GM23338 (cell line): ENCODE results near the gene GHRL.

Source experiments
- CREB1 ChIP-seq: fragments of 250-450 bp; sonication (Bioruptor Pico); IDR thresholded peaks from 2 replicates; pipeline ENCODE4 v1.5.0; 2020; ENCODE audit warnings: low read depth, mild to moderate bottlenecking, moderate library complexity
- CTCF ChIP-seq, 2 experiments: fragments of 200-600 bp in 1 of 2; sonication (generic) in 1 of 2; conservative IDR thresholded peaks; 2 replicates each; pipeline versions ENCODE4 v1.5.1 to v1.6.1; 2016 to 2017; ENCODE audit warnings: antibody characterized with exemption in 2 of 2, low read depth in 2 of 2, mild to moderate bottlenecking in 2 of 2, moderate library complexity in 1 of 2

DNA sequence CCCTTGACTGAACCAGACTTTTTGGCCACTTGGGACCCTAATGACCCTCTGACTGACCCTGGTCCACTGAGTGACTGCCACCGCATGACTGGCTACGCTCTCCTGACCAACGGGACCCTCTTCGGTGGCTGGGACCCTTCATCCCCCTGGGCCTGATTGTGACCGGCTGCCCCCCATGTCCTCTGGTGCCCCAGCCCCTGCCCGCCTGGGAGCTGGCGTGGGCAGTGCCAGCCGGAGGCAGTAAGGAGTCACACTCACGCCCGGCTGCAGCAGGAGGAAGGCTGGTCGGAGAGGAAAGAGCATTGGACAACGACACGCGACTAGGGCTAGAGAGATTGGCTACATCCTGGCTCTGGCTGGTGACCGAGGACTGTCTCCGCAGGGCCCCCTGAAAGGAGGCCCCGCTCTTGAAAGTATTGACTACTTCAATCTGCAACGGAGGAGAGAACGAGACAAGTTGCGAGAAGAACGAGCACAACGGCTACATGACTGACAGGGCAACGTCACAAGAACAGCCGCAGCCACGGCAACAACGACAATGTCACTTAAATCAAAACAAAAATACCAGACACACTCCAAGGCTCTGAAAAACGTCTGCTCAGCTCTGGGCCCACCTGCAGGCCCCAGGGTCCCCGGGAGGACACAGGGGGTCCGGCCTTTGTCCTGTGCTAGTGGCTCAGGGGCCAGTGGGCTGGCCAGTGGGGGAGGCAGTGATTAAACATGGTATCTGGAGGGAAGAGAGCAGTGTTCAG, 43.3 kb upstream of the GHRL start:
- TF ChIP-seq CTCF (conservative IDR thresholded peaks at IDR 0.05; ENCODE audit: low read depth in 2 of 2) (no peak), CREB1 (CRISPR knock-in tag) (no peak)
